HPDE6-E6E7 (cell line): Measurements from ENCODE around the gene CDSN.
"Not testable (repeated sequence)": the region's sequence is repeated elsewhere in the genome, so short reads cannot be mapped to it uniquely, and the experiment has no call there.

Experiments used
- DNase-seq: peaks from one replicate; pipeline ENCODE4 v3.0.0; 2011; ENCODE audit warnings: missing footprints; ENCODE audit errors: extremely low spot score

The CDSN gene

DNA sequence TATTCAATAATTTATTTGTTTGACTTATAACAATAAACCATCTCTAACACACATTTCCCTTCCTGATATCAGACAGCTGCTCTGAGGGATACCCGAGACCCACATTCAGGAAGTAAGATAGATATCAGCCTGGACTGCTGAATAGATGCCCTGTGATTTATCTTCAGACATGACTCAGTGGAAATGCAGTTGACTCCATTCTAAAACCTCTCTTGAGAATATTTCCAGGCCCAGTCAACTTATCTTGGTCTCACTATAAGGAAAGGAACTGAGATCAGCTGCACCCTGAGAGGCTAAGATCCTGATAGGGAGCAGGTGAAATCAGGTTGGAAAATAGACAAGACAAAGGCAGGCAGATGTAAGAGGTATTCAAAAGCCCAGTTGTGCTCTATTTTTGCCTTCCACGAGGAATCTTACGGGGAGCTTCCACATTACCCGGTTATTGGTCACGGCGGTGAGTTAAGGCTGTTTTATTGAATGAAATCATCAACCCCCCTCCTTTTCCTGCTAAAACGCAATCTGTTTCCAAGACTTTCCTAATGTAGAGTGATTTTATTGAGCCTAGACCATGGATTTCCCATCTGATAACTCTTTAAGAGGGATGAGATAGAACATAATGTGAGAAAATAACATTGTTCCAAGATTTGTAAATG is 33.3 kb downstream of the CDSN start:
- no peak for DNase-seq

DNA sequence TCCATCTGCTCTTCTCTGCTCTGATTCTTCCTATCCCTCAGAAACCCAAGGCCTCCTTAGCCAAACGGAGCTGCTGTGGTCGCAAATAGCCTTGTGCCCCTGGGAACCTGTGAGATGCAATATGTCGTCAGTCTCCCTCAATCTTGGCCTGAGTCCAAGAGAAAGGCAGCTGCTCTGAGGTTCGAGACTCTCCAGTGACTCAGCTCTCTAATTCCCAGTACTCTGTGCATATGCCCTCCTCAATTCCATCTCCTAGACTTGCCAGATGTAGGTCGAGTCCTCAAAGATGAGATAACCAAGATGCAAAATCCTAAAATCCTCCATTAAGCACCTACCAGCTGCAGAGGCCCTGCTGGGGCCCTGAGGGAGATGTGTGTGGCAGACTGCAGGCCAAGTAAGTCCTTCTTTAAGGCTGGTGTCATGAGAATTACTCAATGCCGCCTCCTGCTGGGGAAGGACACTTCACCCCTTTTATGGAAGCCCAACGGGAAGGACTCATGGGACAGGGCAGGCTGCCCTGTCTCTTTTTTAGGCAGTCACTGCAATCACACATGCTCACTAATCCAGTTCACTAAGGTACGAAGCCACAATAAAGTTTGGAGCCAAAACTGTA is 36.4 kb downstream of the CDSN start:
- DNase-seq: no peak

DNA sequence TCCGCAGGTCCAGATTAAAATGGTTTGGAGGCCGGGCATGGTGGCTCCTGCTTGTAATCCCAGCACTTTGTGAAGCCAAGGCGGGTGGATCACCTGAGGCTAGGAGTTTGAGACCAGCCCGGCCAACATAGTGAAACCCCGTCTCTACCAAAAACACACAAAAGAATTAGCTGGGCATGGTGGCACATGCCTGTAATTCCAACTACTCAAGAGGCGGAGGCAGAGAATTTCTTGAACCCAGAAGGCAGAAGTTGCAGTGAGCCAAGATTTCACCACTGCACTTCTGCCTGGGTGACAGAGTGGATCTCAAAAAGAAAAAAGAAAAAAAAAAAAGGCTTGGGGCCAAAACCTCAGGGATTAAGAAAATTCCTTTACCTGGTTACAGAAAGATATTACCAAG is 38.4 kb downstream of the CDSN start:
- DNase-seq: no peak

DNA sequence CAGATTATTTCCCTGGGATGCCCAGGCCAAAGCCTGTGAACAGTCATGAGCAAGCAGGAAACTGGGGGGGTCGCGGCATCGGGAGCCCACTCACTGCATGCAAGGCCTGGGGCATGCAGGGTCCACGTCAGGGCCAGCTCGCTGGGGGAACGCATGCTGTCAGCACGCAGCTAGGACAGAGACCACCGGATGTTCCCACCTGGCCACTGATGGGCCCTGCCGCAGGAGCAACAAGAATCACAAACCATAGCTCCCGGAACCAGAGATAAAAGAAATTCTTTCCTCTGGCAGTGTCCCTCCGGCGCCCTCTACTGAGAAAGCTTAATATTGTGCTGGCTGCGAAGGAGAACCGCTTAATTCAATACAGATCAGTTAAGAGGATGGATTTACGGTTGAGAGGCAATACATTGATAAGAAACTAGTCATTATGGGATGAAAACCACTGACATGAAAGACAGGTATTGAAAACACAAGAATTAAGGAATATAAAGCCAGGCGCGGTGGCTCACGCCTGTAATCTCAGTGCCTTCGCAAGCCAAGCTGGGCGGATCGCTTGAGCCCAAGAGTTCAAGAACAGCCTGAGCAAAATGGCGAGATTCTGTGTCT is 40.5 kb downstream of the CDSN start:
- peak; percentile 53 for DNase-seq

DNA sequence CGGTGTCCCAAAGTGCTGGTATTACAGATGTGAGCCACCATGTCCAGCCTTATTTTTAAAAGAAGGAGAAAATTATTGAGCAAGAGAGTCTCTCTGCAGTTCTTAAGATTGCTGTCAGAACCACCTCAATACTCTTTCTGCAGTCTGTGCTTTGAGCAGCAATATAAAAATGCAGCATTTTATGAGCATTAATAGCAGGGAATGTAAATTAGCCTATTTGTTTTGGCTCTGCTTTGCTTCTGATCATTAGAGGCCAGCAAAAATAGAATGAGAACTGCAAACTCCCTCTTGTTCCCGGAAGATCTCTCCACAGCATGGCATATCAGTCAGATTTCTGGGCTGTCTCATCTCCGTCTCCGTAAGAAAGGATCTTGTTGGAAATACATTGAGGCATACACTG is 43.6 kb downstream of the CDSN start:
- DNase-seq: no peak

DNA sequence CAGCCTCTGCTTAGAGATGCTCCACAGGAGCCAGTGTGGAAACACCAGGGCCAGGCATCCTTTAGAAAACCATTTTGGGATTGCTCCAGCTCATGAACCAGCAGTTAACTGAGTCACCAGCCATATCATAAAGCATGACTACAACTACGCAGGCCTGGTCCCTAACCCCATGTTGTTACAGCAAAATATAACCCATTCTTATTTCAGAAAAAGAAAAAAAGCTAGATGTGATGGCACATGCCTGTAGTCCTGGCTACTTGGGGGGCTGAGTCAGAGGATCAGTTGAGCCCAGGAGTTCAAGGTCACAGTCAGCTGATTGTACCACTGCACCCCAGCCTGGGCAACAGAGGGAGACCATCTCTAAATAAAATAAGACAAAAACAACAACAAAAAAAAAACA is 44.7 kb downstream of the CDSN start:
- DNase-seq: no peak

DNA sequence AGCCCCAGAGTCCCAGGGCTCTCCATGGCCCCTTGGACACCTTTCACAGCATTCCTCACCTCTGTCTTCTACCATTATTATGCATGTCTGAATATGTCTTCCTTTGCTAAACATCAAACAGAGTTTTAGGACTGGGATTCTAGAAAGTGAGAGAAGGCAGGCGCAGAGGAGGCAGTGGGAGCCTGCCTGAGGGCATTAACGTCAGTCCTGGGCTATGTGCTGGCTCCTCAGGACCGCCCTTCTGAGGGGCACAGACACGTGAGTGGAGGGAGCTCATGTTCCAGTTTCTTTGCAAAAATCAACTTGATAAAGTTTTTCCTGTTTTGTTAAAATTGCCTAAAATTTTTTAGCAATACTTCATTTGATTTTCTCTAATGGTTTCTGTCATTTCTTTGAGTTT is 45.8 kb downstream of the CDSN start:
- DNase-seq: no peak

DNA sequence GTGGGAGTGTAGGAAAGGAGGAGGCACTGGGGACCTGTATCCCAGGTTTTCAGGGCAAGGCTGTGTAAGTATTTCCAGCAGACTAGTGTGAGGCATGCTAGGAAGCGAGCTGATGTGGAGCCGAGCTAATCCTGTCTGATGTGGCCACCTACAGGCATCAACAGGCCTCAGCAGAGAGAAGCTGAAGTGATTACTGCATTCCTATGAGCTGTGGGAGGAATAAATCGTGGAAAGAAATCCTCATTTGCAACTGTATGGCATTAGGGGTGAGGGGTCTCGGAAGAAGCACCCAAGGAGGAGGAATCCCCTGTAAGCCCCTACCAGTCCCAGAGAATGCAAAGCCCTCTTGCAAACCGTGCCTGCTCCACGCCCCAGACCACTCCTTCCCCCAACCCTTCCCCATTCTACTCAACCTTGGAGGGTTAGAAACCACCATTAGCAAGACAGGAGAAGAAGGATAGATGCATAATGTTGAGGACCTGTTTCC is 49.5 kb downstream of the CDSN start:
- DNase-seq: peak; percentile 79

DNA sequence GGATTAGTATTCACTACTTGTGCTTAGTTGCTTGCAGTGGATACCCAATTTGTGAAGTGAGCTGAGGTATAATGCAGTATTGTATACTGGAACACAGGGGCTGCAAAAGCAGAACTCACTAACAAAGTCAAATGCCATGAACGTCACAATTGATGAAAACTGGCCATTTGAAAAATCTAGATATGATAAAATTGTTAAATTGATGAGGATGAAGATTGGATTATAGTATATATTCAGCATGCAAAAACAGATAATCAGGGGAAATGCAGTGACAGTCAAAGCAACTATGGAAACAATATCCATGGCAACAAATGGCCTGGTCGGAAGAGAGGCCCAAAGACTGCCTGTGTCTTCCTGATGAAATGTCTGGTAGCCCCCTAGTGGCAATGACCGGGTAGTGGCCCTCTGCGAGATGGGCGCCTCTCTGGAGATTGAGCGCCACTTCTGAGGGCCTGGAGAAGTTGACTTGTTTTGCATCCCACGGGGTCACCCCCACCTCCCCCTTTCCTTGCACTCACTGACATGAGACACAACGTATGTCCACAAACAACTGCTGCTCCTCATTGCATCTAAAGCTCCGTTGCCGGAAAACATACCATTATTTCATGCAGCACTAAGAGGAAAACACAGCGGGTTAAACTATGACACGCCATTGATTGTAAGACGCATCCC is 51.4 kb downstream of the CDSN start:
- peak; percentile 79 for DNase-seq

DNA sequence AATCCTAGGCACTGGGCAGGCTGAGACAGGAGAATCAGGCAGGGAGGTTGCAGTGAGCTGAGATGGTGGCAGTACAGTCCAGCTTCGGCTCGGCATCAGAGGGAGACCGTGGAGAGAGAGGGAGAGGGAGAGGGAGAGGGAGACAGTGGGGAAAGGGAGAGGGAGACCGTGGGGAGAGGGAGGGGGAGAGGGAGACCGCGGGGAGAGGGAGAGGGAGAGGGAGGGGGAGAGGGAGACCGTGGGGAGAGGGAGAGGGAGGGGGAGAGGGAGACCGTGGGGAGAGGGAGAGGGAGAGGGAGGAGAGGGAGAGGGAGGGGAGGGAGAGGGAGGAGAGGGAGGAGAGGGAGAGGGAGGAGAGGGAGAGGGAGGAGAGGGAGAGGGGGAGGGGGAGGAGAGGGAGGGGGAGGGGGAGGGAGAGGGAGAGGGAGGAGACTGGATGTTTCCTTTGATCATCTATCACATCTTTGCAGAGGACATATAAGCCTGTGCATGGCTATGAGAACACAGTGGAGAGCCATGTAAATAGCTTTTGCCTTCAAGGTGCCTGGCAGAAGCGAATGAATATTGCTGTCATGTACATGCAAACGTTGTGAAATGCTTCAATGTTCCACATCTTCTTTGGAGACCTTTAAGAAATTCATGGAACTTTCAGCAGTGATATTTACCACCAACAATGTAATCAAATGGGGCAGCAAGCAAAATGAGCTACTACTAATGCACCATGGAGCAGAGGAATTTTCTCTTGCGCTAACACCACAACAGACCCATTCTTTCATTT is 52.2 kb downstream of the CDSN start:
- not testable (repeated sequence) for DNase-seq

DNA sequence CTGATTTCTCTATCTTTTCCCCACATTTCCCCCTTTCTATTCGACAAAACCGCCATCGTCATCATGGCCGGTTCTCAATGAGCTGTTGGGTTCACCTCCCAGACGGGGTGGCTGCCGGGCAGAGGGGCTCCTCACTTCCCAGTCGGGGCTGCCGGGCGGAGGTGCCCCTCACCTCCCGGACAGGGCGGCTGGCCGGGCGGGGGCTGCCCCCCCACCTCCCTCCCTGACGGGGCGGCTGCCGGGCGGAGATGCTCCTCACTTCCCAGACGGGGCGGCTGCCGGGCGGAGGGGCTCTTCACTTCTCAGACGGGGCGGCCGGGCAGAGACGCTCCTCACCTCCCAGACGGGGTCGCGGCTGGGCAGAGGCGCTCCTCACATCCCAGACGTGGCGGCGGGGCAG is 53.2 kb downstream of the CDSN start:
- not testable (repeated sequence) for DNase-seq

DNA sequence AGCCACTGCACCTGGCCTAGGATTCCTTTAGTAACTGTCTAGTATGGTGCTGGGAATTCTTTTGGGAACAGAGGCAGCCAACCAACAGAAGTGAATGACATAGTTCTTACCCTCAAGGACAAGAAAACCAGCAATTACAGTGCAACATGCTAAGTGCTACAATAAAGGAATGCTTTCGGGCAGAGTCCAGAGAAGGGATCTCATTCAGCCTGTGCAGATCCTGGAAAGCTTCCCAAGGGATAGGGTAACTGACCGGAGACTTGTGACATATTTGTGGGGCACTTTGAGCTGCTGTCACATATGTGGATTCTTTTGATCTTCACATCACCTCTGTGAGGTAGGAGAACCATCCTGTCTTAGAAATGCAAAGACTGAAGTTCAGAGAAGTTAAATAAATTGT is 54.7 kb downstream of the CDSN start:
- no peak for DNase-seq
